ENCODE data around the gene DGKI.

DGKI gene

GRCh38 chr7:137804836-137805235 lies 41.9 kb downstream of the DGKI start:
- H3K27ac ChIP-seq (ENCODE audit: extremely low read depth, low read depth, low read length) = no peak overlapping the region
- POLR2A ChIA-PET = no interaction called here
- TF ChIP-seq ZNF488 (tag by site-specific recombination; IDR thresholded peaks at IDR 0.05) = no peak
- TF ChIP-seq ZNF184 (tag by site-specific recombination; IDR thresholded peaks at IDR 0.05) = no peak
- no peak for TF ChIP-seq ZNF518A (tag by site-specific recombination; conservative IDR thresholded peaks at IDR 0.05; ENCODE audit: low read depth)
- TF ChIP-seq ZNF791 (tag by site-specific recombination; IDR thresholded peaks at IDR 0.05) = no peak
- no peak for TF ChIP-seq ZNF211 (tag by site-specific recombination; IDR thresholded peaks at IDR 0.05; ENCODE audit: low read depth)
- no peak for TF ChIP-seq ZNF335 (tag by site-specific recombination; conservative IDR thresholded peaks at IDR 0.05)
- TF ChIP-seq ZNF146 (tag by site-specific recombination; IDR thresholded peaks at IDR 0.05) = no peak
- TF ChIP-seq ZBTB8A (tag by site-specific recombination; IDR thresholded peaks at IDR 0.05) = no peak
- TF ChIP-seq ZNF311 (tag by site-specific recombination; IDR thresholded peaks at IDR 0.05; ENCODE audit: borderline replicate concordance) = no peak
- TF ChIP-seq PRDM4 (tag by site-specific recombination; IDR thresholded peaks at IDR 0.05) = no peak
- TF ChIP-seq ZBTB26 (tag by site-specific recombination; optimal IDR thresholded peaks at IDR 0.05) = no peak
- TF ChIP-seq ZBTB20 (tag by site-specific recombination; IDR thresholded peaks at IDR 0.05) = no peak
- no peak for TF ChIP-seq ZBTB48 (tag by site-specific recombination; IDR thresholded peaks at IDR 0.05)
- TF ChIP-seq KLF1 (tag by site-specific recombination; IDR thresholded peaks at IDR 0.05) = no peak
- TF ChIP-seq SCRT2 (tag by site-specific recombination; IDR thresholded peaks at IDR 0.05) = no peak
- no peak for TF ChIP-seq ZNF404 (tag by site-specific recombination; IDR thresholded peaks at IDR 0.05)
- no peak for TF ChIP-seq MZF1 (tag by site-specific recombination; IDR thresholded peaks at IDR 0.05; ENCODE audit: borderline replicate concordance)
- no peak for TF ChIP-seq ZNF548 (tag by site-specific recombination; IDR thresholded peaks at IDR 0.05)
- no peak for TF ChIP-seq ZNF529 (tag by site-specific recombination; IDR thresholded peaks at IDR 0.05; ENCODE audit: insufficient replicate concordance)
- no peaks in the 10 kb centered on the region for H3K36me3 ChIP-seq (ENCODE audit: control insufficient read depth in 2 of 2, insufficient read depth in 1 of 2, low read length in 2 of 2)
- CTCF ChIA-PET = interaction anchor here (0.9 kb wide), 1 partner anchor 178 kb away, joined by 3 read pairs; no protein-coding TSS in a partner anchor
- no peak overlapping the region for H3K4me3 ChIP-seq (ENCODE audit: low read depth, low read length)
- H3K9me3 ChIP-seq (ENCODE audit: control insufficient read depth, insufficient read depth, low read depth, low read length) = no peaks in the 10 kb centered on the region
- H3K4me1 ChIP-seq (ENCODE audit: control insufficient read depth, insufficient read depth, low read length) = no peaks in the 10 kb centered on the region
